Measurements from ENCODE around the gene CADM1.

The CADM1 gene

DNA sequence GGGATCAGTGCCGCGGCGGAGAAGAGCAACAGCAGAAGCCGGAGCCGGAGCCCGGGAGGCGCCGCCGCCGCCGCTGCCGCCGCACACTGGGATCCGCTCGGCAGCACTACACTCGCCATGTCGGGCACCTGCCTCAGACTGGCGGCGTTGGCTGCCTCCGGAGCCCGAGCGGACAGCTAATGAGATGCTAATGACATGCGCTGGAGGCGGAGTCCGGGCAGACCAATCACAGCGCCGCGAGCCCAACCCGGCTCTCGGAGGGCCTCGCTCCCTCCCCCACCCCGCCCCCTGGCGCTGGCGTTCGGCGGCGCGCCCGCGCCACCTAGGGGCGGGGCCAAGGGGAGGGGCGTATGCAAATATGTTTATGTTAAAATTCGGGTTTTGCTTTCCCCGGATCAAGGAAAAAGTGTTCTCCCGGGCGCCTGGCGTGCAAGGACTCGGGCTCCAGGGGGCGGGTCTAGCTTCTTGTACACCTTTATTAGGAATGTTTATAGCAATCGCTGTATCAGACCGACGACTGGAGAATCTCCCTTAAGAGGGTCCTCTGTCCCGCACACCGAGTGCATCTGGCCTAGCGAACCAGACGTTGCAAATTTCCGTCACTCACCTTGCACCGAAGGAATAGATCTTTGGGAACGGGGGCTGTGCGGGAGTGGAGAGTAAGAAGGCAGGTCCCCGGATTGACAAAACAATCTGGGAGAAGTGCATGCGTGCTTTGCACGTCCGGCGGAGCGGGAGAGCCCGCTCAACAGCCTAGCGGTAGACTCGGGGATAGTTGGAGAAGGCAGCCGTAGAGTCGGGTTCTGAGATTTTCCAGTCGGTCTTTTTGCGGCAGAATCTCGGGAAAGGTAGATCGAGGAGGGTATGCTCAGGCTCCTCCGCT is at the start of gene CADM1:
TSS of gene CADM1 (minus strand) at position 140 of the 883 bp plus-strand sequence.
- peak; percentile 32 to 53 (median 40) for DNase-seq (ENCODE audit: low read depth in 4 of 4, low spot score in 1 of 4)

DNA sequence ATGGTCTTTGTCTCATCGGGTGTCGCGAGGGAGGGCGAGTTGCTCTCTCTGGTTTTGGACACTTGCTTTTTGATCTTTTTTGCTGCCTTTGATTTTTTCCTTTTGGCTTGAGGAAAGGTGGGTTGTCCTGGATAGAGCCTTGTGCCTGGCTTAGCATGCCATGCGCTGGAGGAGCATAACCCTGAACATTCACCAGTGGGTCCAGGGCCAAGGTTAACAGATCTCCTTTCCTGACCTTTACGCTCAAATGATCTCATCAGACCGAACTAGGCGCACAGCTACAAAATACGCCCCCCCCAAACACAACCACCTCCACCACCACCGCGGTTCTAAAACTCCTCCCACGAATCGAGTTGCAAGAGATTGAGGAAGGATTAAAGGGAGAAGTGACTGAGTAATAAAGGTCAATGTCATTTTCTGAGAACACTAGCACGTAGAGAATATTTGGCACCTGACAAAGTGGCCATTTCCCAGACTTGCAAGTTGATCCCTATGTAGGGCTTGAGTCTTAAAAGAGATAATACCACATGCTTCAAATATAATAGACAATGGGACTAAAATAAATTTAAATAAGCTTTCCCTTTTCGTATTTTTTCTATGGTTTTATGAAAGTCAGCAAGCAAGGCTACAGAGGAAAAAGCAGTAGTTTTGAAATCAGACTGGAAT is 48.7 kb upstream of the CADM1 start:
- no peak for DNase-seq (ENCODE audit: low read depth in 4 of 4, low spot score in 1 of 4)

DNA sequence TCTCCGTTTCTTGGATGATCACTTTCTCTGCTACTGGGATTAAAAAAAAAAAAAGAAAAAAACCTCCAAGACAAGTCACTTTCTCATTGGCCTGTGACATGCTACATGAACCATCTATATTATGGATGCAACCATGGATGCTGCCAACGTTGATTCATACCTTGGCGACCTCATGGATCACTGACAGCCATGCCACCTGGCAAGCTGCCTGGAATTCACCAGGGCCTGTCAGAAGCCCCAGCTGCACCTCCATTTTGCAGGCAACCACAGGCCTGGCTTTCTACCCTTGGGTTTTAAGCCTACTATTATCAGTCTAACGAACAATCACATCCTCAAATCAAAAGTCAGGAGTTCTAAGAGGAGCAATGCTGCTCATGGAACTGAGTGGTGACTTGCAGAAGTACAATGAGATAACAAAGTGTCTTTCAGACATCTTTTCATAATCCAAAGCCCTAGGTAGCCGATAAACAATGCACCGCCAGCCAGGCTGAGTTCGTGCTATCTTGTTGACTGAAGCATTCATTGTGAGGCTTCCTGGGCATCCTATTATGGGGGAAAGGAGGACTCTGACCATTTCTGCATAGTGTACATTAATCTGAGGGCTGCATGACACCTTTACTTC is 48.0 kb upstream of the CADM1 start:
- DNase-seq (ENCODE audit: low read depth in 4 of 4, low spot score in 1 of 4) = no peak

DNA sequence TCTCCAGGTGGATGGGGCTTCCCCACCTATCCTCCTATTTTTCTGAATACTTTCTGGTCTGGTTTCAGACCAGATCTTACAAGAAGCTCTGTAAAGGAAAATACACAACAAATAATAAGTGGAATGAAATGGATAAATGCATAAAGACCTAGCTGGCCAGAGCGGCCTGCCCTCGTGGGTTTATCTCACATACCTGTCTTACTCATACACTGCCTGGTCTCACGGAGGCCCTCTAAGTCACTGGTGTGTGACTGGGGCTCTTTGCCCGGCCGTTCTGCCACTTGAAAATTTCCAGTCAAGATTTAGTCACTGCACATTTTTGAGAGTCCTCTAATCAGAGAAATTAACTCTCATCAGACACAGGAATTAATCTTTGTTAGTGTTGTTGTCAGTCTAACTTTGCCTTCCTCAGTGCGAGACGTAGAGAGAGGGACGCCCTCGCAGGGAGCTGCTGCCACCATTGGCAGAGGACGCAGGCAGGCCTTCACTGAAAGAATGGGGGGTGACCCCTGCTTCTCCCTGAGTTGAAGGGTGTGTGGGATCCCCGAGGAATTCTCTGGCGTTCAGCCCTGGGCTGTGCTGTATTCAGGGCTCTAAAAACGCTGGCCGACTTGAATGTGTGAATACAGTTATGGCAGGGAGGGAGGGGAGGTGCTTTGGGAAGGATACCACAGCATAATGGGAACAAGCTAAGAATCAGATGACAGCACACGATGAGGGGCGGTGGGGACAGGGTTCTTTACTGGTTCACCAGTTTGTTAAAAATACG is 46.3 kb upstream of the CADM1 start:
- DNase-seq (ENCODE audit: low read depth in 4 of 4, low spot score in 1 of 4) = no peak

DNA sequence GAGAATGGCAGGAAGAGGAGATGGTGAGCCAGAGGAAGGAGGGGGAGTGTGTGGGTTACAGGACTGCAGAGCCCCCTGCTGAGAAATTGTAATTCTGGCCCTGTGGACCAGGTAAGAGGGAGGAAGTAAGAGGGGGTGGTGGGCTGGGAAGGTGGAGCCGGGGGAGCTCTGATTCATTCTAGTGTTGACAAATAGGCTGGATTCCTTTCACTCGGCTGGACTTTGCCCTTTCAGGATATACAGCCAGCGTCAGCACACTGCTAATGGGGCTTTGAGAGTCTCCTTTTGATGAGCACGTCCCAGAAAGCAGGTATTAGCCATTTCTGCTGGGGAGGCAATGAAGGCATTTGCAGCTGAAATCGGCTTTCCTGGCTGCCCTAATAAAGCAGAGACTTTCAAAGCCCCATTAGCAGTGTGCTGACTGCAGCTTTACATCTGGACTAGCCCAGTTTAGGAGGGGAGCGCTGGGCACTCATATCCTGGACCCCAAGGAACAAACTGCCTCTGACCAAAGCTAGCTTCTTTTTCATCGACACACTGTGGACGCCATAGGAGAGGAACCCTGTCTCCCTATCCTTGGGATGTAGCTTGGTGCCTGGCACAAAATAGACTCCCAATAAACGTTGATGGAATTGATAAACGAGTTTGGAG is 44.8 kb upstream of the CADM1 start:
- no peak for DNase-seq (ENCODE audit: low read depth in 4 of 4, low spot score in 1 of 4)

DNA sequence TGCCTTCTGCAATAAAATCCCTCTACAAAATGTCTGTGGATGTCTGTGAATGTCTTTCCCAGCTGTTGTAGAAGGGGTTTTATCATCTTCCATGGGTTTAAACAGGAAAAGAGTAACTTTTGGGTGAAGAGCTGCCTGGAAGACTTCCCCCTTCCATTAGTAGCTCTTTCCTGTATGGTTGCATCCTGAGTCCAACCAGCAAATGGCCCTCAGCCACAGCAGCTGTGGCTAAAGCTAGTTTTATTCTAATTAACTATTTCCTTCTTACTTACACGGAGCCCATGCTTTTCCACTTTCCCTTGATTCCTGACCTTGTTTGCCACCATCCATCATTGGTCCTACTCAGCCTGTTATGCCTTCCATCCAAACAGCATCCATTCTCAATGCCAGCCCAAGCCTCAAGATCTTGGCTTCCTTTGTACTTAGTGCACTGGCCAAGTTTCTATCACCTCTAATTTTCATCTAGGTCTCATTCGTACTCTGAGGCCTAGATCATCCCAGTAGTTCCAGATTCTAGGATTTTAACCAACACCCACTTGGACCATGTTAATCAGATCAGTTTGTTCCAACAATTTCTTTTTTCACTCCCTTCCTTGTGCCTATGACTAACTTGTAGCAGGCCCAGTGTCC is 41.5 kb upstream of the CADM1 start:
- DNase-seq (ENCODE audit: low read depth in 4 of 4, low spot score in 1 of 4) = no peak

DNA sequence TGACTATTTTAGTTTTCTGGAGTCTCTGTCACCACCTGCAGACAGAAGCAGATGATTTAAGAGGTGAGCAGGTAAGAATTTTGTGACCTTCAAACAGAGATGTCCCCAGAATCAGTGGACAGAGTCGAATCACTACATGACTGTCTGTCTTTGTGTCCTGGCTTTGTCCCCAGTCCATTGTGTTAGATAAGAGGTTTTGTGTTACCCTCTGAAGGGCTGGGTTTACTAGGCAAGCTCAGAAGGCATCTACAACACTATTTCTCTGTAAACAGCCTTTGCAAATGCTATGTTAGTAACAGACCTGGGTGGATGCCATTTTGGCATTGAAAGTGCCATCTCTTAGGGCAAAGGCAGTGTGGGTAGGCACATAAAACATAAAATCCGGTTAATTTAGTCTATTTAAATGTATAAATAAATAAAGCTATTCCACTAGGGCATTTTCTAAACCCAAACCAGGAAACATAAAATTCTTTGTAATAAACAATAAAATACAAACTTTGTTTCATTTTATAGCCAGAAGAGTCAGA is 40.3 kb upstream of the CADM1 start:
- DNase-seq (ENCODE audit: low read depth in 4 of 4, low spot score in 1 of 4) = no peak

DNA sequence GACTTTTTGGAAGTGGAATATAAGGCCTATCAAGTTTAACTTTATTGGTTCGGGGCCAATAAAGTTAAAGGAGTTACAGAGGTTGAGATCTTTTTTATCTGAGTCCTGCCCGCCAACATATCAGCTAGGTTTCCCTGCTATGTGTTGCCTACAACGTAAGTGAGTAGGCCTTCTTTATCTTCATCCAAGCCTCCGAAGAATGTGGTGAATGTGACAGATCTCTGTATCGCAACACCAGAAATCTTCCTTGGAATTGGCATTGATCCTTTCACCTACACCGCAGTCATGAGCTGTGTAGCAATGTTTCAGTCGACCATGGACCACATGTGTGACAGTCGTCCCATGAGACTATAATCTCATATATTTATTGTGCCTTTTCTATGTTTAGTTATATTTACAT is 37.3 kb upstream of the CADM1 start:
- no peak for DNase-seq (ENCODE audit: low read depth in 4 of 4, low spot score in 1 of 4)

DNA sequence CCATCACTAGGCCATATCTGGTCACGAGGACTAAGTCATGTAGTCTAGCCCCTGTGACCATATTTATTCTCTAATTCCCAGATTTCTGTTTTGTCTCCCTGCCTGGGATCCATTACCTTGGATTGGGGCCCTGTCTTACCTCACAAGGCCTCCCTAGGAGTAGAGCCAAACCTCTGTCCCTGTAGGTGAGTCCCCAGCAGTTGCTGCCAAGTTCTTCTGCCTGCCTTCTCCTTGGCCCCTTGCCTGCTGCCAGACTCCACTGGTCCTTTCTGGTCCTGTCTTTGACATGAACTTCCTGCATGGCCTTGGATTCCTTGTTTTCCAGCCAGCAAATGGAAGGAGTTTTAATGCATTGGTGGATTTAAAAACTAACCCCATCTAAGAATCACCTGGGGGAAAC is 35.6 kb upstream of the CADM1 start:
- no peak for DNase-seq (ENCODE audit: low read depth in 4 of 4, low spot score in 1 of 4)

DNA sequence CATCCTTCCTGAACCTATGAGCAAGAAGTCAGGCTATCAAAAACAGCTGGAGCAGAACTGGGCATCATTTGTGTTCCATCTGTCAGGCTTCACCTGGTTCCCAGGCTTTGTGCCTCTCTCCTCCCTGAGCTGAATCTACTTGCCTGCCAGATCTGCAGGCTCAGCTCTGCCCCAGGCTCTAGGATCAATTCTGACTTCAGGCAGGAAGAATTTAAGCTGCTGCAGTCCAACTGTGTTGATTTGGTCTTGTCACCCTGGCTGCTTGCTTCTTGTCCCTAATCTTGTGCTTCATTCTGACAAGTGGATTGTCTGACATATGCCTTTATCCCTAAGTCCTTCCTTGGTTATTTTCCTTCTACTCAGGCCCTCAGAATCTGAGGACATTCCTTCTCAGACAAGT is 31.6 kb upstream of the CADM1 start:
- no peak for DNase-seq (ENCODE audit: low read depth in 4 of 4, low spot score in 1 of 4)

DNA sequence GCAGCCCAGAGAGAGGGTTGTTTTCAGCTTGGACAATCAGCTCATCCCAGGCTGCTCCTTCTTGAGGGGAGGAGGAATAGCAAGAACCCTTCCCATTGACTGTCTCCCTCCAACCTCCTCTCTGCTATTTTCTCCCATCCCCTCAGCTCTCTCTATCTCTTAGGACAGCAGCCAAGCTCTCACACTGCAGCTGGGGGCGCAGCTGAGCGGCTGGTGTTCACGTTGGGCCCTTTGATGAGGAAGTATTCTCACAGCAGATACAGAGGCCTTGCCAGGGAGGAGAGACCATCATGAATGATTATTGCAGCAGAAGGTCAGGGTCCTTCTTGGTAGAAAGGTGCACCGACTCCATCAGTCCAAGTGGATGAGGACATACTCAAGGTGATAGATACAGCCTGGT is 26.5 kb upstream of the CADM1 start:
- DNase-seq (ENCODE audit: low read depth in 4 of 4, low spot score in 1 of 4) = no peak

DNA sequence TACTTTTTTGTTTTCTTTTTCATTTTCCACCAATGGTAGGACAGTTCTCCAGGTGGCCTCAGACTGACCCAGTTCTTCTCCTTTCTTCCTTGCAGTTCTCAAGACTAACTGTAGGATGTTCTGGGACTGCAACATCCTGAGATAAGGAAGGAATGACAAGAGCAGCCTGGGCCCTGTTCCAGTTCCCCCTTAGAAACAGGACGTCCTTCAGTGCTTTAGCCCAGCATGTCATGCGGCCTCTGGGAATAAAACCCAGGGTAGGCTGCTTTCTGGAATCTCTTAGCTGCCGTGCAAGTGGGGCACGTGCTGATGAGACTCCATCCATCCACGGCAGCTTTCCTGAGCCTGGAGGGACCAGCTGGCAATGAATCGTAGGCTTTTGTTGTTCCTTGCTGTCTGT is 24.0 kb upstream of the CADM1 start:
- DNase-seq (ENCODE audit: low read depth in 4 of 4, low spot score in 1 of 4) = no peak

DNA sequence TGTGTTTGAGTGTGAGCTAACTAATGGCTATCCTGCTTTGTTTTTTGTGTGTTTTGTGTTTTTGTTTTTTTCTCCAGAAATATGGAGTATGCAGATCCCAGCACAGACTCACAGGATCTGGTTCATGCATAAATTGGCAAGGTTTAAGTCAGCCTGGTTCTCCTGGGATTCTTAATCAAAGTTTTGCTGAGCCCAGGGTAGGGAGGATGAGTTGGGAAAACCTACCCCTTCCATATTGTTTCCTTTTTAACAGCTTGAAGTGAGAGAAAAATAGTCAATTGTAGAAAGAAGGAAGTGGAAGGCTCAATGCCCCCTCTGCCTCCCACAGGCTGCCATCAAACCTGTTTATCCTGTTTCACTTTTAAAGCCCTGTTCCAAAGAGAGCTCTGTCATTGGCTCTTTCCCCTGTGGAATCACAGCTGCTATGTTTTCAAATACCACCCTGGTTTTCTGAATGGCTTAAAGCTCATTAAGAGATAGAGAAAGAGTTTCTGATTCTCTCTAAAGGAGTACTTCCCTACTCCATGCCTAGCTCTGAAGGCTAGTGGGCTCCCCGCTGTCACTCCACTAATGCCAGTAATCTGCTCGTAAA is 23.4 kb upstream of the CADM1 start:
- DNase-seq (ENCODE audit: low read depth in 4 of 4, low spot score in 1 of 4) = no peak

DNA sequence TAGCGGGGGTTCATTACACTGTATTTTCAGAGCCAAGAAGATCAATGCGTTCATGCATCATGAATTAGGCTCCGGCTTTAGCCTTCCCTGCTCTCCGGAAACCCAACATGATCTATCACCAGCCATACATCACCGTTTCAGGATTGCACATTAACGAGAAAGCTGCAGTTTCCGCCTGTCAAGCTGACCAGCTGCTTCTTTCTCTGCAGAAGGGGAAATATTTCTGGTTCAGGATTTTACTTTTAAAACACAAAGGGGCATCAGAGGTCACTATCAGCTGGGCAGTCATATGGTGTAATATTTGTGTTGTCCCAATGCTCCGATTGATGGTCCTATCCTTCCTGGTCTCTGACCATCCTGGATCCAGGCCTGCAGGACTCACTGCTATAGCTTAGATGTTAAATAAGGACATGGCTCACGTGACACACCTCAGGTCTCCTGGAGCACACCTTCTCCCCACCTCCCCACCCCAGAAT is 21.4 kb upstream of the CADM1 start:
- no peak for DNase-seq (ENCODE audit: low read depth in 4 of 4, low spot score in 1 of 4)

DNA sequence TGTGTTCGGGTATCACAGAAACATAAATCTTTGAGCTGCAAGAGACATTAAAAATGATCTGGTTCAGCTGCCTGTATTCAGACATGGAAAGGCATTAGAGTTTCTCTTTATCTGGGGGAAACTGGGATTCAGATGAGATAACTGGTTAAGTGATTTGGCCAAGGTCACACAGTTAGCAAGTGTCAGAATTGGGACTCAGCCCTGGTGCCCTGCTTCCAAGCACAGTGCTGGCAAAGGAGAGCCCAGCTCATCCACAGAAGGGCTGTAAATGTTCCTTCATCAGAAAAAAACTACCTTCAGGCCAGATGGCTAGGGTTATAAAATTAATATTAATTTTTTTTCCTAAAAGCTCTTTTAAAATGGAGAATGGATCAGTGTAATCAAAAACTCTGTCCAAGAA is 20.4 kb upstream of the CADM1 start:
- no peak for DNase-seq (ENCODE audit: low read depth in 4 of 4, low spot score in 1 of 4)

DNA sequence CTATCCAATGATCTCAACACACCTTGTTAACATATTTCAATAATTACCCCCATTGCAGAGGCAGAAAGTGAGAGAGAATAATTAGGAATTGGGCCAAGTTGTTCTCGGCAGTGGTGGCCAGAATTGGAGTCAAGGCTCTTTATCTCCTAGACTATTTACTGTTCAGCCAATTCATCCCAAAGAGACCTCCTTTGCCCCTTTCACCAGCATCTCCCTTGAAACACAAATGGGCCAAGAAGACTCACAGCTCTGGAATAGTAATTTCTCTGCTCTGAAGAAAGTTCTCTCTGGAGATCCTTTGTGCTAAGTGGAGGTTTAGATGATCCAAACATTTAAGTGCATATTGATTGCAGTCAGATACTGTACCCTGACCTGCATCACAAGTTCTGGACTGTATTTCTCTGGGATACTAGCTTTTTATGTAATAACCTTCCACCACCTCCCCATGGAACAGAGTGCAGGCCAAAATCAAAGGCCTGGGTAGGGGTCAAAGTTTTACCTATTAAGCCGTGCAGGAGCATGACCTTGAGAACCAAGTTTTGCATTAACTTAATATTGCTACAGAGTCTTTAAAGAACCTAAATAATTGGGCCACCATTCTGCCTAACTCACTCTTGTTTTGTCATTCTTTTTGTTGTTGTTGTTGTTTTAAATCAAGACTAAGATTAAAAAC is 19.6 kb upstream of the CADM1 start:
- no peak for DNase-seq (ENCODE audit: low read depth in 4 of 4, low spot score in 1 of 4)

DNA sequence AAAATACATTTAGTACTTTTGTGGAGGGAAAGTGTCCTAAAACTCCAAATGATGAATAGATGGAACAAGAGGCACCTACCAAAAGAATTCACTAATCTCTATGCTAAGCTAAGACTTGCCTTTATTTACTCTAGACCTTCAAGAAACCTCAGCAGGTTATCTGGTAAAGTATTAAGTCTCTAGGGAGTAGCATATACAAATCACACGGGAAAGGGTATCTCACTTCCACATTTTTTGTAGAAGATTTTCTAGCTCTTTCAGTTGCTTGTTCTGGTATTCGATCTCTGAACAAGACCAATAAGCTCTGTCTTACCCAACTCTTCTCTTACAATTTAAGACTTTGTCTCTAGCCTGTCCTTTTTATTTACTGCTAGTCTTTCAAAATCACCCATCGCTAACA is 18.1 kb upstream of the CADM1 start:
- DNase-seq (ENCODE audit: low read depth in 4 of 4, low spot score in 1 of 4) = no peak

DNA sequence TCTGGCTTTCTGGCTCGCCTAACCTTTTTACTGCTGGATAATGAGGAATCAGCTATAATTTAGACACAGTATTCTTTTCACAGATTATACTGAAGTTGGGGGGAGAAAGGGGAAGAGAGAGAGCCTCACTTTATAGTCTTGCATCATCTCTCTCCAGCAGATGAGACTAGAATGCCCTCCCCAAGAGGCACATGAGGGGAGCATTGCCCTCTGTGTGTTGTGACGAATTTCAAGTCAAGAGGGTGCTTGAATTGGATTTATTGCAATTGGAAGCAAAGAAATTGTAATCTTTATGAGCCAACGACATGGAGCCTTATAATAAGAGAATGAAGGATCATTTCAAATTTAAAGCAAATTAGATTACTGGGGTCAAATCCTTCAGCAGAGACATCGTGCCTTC is 17.6 kb upstream of the CADM1 start:
- DNase-seq (ENCODE audit: low read depth in 4 of 4, low spot score in 1 of 4) = no peak

DNA sequence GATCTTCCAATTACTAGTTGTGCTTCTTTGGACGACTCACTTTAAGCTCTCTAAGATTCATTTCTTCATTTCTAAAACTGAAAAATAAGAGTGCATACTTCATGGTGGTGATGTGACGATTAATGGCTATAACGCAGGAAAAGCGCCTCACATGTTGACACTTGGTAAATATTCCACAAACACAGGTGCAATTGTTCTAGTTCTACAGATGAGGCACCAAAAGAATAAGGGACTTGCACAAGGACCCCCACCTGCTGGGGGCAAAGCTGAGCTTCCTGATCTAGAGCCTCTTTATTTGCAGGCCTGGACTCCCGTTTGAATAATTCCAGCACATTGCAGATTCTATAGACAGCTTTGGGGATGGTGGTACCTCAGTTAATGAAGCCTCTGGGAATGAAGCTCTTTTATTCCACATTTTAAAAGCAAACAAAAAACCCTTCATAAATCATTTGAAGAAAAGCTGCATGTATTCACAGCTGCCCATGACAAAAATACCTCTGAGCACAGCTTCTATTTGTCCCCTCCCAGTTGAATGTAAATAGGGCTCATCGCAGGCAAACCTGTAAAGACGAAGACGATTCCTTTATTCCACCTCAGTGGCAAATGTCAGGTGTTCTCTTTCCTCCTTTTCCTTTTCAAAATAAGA is 14.9 kb upstream of the CADM1 start:
- DNase-seq (ENCODE audit: low read depth in 4 of 4, low spot score in 1 of 4) = no peak

Data from stimulated activated CD4-positive, alpha-beta T cell treated with anti-CD3 and anti-CD28 coated beads, Interleukin-1b, Interleukin-23, amount 100 ng/mL, for 24 hours (primary cell).